Ishikawa (cell line): ENCODE data around the gene EDARADD.

Experiments
- EGR1 ChIP-seq: IDR thresholded peaks from 2 replicates; pipeline ENCODE4 v1.6.1; 2012
- EP300 ChIP-seq: IDR thresholded peaks from 2 replicates; pipeline ENCODE4 v1.6.1; 2012; ENCODE audit warnings: borderline replicate concordance
- FOXM1 ChIP-seq: IDR thresholded peaks from 2 replicates; pipeline ENCODE4 v1.6.1; 2012; ENCODE audit warnings: low read depth, borderline replicate concordance
- RAD21 ChIP-seq: IDR thresholded peaks from 2 replicates; pipeline ENCODE4 v1.6.1; 2012; ENCODE audit warnings: low read depth
- TAF1 ChIP-seq: IDR thresholded peaks from 2 replicates; pipeline ENCODE4 v1.6.1; 2012; ENCODE audit warnings: low read depth, mild to moderate bottlenecking
- TCF12 ChIP-seq: IDR thresholded peaks from 2 replicates; pipeline ENCODE4 v1.6.1; 2012; ENCODE audit warnings: low read depth
- TEAD4 ChIP-seq: IDR thresholded peaks from 2 replicates; pipeline ENCODE4 v1.6.1; 2012
- YY1 ChIP-seq: IDR thresholded peaks from 2 replicates; pipeline ENCODE4 v1.6.1; 2012; ENCODE audit warnings: low read depth
- ZBTB7A ChIP-seq: IDR thresholded peaks from 2 replicates; pipeline ENCODE4 v1.6.1; 2012; ENCODE audit warnings: low read depth
- TF ChIP-seq, protein P1 (sequence below): IDR thresholded peaks from 2 replicates; pipeline ENCODE4 v1.6.1; 2012
- TF ChIP-seq, protein P2 (sequence below): IDR thresholded peaks from 2 replicates; pipeline ENCODE4 v1.6.1; 2012; ENCODE audit warnings: low read depth, mild to moderate bottlenecking

DNA sequence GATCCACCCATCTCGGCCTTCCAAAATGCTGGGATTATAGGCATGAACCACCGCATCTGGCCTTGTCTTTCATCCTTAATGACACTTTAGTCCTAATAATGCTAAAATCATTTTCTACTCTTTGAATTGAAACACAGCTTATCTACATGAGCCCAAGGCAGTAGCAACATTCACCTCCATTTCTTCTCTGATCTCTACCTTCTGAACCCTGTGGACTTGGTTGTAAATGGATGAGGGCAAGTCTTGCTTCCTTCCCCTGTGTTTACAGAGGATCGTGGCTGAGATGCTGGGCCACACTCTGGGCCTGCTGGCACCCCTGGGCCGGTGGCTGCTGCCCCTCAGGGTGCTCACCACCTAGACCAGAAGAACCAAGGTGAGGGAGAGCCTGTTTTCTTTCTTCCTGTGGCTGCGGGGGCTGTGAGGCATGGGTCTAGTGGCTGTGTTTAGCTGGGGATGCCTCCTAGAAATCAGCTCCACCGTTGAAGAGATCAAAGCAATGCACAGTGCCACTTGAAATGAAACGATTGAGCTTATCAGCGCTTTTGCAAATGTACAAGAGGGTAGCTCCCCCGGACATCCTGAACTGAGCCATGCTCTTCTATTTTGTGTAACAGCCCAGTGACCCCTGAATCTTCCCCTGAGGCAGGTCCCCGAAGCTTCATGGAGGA is 97.5 kb downstream of the EDARADD start:
- TF ChIP-seq, protein P1, sequence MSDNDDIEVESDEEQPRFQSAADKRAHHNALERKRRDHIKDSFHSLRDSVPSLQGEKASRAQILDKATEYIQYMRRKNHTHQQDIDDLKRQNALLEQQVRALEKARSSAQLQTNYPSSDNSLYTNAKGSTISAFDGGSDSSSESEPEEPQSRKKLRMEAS, result no peak
- TF ChIP-seq, protein P2, sequence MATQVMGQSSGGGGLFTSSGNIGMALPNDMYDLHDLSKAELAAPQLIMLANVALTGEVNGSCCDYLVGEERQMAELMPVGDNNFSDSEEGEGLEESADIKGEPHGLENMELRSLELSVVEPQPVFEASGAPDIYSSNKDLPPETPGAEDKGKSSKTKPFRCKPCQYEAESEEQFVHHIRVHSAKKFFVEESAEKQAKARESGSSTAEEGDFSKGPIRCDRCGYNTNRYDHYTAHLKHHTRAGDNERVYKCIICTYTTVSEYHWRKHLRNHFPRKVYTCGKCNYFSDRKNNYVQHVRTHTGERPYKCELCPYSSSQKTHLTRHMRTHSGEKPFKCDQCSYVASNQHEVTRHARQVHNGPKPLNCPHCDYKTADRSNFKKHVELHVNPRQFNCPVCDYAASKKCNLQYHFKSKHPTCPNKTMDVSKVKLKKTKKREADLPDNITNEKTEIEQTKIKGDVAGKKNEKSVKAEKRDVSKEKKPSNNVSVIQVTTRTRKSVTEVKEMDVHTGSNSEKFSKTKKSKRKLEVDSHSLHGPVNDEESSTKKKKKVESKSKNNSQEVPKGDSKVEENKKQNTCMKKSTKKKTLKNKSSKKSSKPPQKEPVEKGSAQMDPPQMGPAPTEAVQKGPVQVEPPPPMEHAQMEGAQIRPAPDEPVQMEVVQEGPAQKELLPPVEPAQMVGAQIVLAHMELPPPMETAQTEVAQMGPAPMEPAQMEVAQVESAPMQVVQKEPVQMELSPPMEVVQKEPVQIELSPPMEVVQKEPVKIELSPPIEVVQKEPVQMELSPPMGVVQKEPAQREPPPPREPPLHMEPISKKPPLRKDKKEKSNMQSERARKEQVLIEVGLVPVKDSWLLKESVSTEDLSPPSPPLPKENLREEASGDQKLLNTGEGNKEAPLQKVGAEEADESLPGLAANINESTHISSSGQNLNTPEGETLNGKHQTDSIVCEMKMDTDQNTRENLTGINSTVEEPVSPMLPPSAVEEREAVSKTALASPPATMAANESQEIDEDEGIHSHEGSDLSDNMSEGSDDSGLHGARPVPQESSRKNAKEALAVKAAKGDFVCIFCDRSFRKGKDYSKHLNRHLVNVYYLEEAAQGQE, result no peak
- TF ChIP-seq TEAD4 (no peak), EP300 (no peak), RAD21 (no peak), YY1 (no peak), TAF1 (no peak), EGR1 (no peak), ZBTB7A (no peak), FOXM1 (no peak), TCF12 (no peak)
